HL-60 (cell line): Measurements from ENCODE around the gene MPZL3.

ENCODE experiments used
- POLR2AphosphoS5 ChIP-seq: IDR thresholded peaks from 2 replicates; pipeline ENCODE4 v1.6.1; 2012; ENCODE audit warnings: low read depth
- REST ChIP-seq: IDR thresholded peaks from 2 replicates; pipeline ENCODE4 v1.6.1; 2012; ENCODE audit warnings: low read depth; ENCODE audit not compliant: insufficient replicate concordance
- TF ChIP-seq, protein P1 (sequence below): IDR thresholded peaks from one replicate; pipeline ENCODE4 v1.5.1; 2011; ENCODE audit warnings: low read length, control low read depth, inconsistent platforms; ENCODE audit not compliant: insufficient read depth

- TF ChIP-seq, protein P1, sequence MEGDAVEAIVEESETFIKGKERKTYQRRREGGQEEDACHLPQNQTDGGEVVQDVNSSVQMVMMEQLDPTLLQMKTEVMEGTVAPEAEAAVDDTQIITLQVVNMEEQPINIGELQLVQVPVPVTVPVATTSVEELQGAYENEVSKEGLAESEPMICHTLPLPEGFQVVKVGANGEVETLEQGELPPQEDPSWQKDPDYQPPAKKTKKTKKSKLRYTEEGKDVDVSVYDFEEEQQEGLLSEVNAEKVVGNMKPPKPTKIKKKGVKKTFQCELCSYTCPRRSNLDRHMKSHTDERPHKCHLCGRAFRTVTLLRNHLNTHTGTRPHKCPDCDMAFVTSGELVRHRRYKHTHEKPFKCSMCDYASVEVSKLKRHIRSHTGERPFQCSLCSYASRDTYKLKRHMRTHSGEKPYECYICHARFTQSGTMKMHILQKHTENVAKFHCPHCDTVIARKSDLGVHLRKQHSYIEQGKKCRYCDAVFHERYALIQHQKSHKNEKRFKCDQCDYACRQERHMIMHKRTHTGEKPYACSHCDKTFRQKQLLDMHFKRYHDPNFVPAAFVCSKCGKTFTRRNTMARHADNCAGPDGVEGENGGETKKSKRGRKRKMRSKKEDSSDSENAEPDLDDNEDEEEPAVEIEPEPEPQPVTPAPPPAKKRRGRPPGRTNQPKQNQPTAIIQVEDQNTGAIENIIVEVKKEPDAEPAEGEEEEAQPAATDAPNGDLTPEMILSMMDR, result no peak
- no peak for TF ChIP-seq REST
- no peak for TF ChIP-seq POLR2AphosphoS5
These were observed 50.2 kb downstream of the MPZL3 start for GRCh38 chr11:118201966-118202365.
